AG10803 (cell line): ENCODE data around the gene GALNTL6.
"Not testable (repeated sequence)": the region's sequence is repeated elsewhere in the genome, so short reads cannot be mapped to it uniquely, and the experiment has no call there.

Experiments
- DNase-seq: peaks from one replicate; pipeline ENCODE4 v3.0.0; 2010; ENCODE audit warnings: low read depth
- H3K4me3 ChIP-seq: 2 replicates; pipeline ENCODE4 v1.5.1; 2011; ENCODE audit warnings: mild to moderate bottlenecking, low read length, control low read depth
- CTCF ChIP-seq: conservative IDR thresholded peaks from 2 replicates; pipeline ENCODE4 v1.5.1; 2011; ENCODE audit warnings: mild to moderate bottlenecking, low read length, control low read depth, inconsistent platforms

The GALNTL6 gene

DNA sequence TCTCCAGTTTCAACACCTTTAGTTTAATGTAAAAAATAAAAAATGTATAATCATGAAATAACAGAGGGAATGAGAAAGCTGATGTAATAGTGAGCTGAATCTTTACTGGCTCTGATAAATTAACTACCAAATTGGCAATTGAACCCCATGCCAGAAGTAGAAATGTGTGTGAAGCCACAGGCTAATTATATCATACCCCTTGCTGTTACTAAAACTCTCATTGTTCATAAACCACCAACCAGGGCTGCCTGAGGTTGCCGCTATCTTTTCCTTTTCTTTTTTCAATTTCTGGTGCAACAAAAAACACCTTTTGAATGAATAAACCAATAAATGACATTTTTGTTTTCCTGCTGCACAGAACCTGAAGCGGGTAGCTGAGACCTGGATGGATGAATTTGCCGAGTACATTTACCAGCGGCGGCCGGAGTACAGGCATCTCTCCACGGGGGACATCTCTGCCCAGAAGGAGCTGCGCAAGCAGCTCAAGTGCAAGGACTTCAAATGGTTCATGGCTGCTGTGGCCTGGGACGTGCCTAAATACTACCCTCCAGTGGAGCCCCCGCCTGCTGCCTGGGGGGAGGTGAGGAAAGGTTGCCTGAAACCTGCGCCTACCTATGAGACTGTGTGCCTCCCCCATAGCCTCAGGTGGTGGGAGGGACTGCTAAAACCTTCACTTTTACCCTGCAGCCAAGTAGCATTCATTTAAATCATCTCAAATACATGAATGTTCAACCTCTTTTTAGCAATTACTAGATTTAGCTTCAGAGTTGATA, 1138.7 kb downstream of the GALNTL6 start:
- H3K4me3 ChIP-seq = no peak overlapping the region
- TF ChIP-seq CTCF = no peak
- no peak for DNase-seq

GRCh38 chr4:172953896-172954568, 1140.8 kb downstream of the GALNTL6 start:
- no peak for DNase-seq
- no peak for TF ChIP-seq CTCF
- H3K4me3 ChIP-seq = no peak overlapping the region

DNA sequence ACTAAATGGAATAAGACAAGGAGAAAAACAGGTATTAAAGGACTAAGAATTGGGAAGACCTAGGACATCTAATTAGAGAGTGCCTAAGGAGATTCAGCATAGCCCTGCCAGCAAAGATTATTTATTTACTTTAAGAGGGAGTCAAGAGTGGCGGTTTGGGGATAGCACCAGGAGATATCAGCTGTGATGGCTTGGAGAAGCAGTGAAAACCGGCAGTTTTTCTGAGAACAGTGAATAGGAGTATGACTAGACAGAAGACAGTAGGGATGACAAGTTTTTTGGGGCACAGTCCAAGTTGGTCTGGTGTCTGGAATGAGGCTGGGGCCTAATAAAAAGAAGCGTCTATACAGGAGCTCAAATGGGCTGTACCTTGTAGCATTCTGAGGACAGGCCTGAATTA, 1143.1 kb downstream of the GALNTL6 start:
- DNase-seq, H3K4me3 ChIP-seq: not testable (repeated sequence)

DNA sequence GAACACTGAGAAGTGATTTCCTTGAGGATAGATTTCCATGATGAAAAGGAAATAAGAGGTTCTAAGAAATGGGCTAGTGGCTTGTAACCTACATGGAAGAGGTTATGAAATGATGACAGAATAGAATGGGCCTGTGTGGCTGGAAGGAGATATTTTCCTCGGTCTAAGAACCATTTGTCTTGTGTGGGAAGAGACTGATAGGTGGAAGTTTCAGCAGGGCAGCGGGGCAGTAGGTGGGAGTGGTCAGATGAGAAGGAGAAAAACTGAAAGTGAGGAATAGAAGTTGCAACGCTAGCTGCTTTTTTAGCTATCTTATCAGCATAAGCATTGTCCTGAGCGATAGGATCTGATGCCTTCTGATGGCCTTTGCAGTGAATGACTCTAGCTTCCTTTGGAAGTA, 1144.0 kb downstream of the GALNTL6 start:
- TF ChIP-seq CTCF = no peak
- H3K4me3 ChIP-seq = no peak overlapping the region
- no peak for DNase-seq

GRCh38 chr4:172962564-172963353, 1149.6 kb downstream of the GALNTL6 start:
- TF ChIP-seq CTCF = no peak
- H3K4me3 ChIP-seq = no peak overlapping the region
- DNase-seq = peak; percentile 46

- no peak for DNase-seq
- TF ChIP-seq CTCF = no peak
- H3K4me3 ChIP-seq = no peak overlapping the region
Observed at GRCh38 chr4:172963498-172964294, 1150.5 kb downstream of the GALNTL6 start.

- not testable (repeated sequence) for H3K4me3 ChIP-seq, DNase-seq
Observed at GRCh38 chr4:172970189-172970588, 1157.0 kb downstream of the GALNTL6 start.
